ENCODE results near the gene KCNJ6. TPM values are rescaled to one million over a fixed set of nuclear protein-coding genes. Genes with fewer than 3 reads are reported as not detected.

Gene KCNJ6
- total and polyA plus RNA-seq, 10 of the 15 experiments (the other 5 are each of a cell fraction or from before 2014, with no cell fraction given) = 0.03 to 0.07 (median 0.04) TPM; not detected in 7

GRCh38 chr21:37654596-37654995 lies 261.7 kb downstream of the KCNJ6 start:
- intact Hi-C loops (cut with micrococcal nuclease; ENCODE audit: unreplicated experiment) = no loop called here
- ChIA-PET CTCF (interaction anchor here (1.0 to 1.6 kb wide), 3 partner anchors 12 to 246 kb away, joined by 3 to 4 read pairs (median 3); no protein-coding TSS in a partner anchor), SMC1A (ENCODE audit: uncharacterized antibody, unreplicated experiment) (interaction anchor here (1.7 kb wide), 1 partner anchor 17 kb away, joined by 3 read pairs; no protein-coding TSS in a partner anchor), RAD21 (ENCODE audit: unreplicated experiment) (interaction anchor here (0.8 kb wide), 1 partner anchor 20 kb away, joined by 4 read pairs; no protein-coding TSS in a partner anchor), POLR2A (no interaction called here)
- 42% methylated on average over 4 of the region's 4 CpGs for WGBS (ENCODE audit: insufficient coverage, insufficient replicate concordance, low lambda C conversion rate, missing lambda C conversion rate)
- no peaks in the 10 kb centered on the region for H3K9me3 ChIP-seq (replicated peaks; ENCODE audit: control insufficient read depth, insufficient read depth, low read length)
- DNase-seq (ENCODE audit: low read depth, low spot score) (no peak), FAIRE-seq (no peak), ATAC-seq (no peak)
- TF ChIP-seq CHD1 (IDR thresholded peaks at IDR 0.05; ENCODE audit: low read depth, low read length) = no peak
- no peak for TF ChIP-seq SIX5 (IDR thresholded peaks at IDR 0.05; ENCODE audit: low read depth, low read length, severe bottlenecking)
- no peak for TF ChIP-seq NFYA (IDR thresholded peaks at IDR 0.05; ENCODE audit: borderline replicate concordance, low read depth, low read length)
- no peak for TF ChIP-seq PAX8 (IDR thresholded peaks at IDR 0.05)
- no peak for TF ChIP-seq MEF2B (IDR thresholded peaks at IDR 0.05; ENCODE audit: partially characterized antibody, poor library complexity, severe bottlenecking)
- no peak for TF ChIP-seq ZNF274 (IDR thresholded peaks at IDR 0.05; ENCODE audit: insufficient read depth, insufficient read length)
- no peak for TF ChIP-seq CEBPZ (IDR thresholded peaks at IDR 0.05; ENCODE audit: low read depth, low read length)
- no peak for TF ChIP-seq BCL3 (IDR thresholded peaks at IDR 0.05; ENCODE audit: borderline replicate concordance, insufficient read depth, low read depth, low read length, poor library complexity, severe bottlenecking)
- no peak for TF ChIP-seq STAT1 (conservative IDR thresholded peaks at IDR 0.05)
- TF ChIP-seq NFYB (IDR thresholded peaks at IDR 0.05; ENCODE audit: insufficient read depth, low read depth, low read length) = no peak
- TF ChIP-seq MTA2 (IDR thresholded peaks at IDR 0.05; ENCODE audit: low read depth) = no peak
- no peak for TF ChIP-seq HDGF (IDR thresholded peaks at IDR 0.05)
- no peak for TF ChIP-seq YY1 (IDR thresholded peaks at IDR 0.05; ENCODE audit: low read depth, low read length)
- no peak for TF ChIP-seq SREBF2 (IDR thresholded peaks at IDR 0.05; ENCODE audit: low read length)
- no peak for TF ChIP-seq BHLHE40 (IDR thresholded peaks at IDR 0.05; ENCODE audit: borderline replicate concordance in 1 of 2, low read depth in 2 of 2, low read length in 1 of 2)
- no peak overlapping the region for H3K9ac ChIP-seq (ENCODE audit: control insufficient read depth, insufficient read depth, low read length)
- H3K27me3 ChIP-seq (replicated peaks in 1 of 2; ENCODE audit: control insufficient read depth in 2 of 2, insufficient read depth in 2 of 2, low read length in 1 of 2) = no peaks in the 10 kb centered on the region; a peak in 1 of 4 replicates
- H3K4me2 ChIP-seq (ENCODE audit: control insufficient read depth, insufficient read depth) = no peak overlapping the region
- H3K27ac ChIP-seq (ENCODE audit: control insufficient read depth, insufficient read depth) = no peak overlapping the region
- H4K20me1 ChIP-seq (ENCODE audit: control insufficient read depth, insufficient read depth) = no peaks in the 10 kb centered on the region
- H2AFZ ChIP-seq (ENCODE audit: control insufficient read depth, low read depth, low read length) = no peak overlapping the region
- no peaks in the 10 kb centered on the region for H3K36me3 ChIP-seq (ENCODE audit: control insufficient read depth in 2 of 2, insufficient read depth in 2 of 2, low read length in 1 of 2)
- no peak overlapping the region for H3K4me3 ChIP-seq
- BruUV-seq (replicated peaks) = no TSS peak
- in situ Hi-C loops (cut with MboI) = no loop called here
- no peaks in the 10 kb centered on the region for H3K79me2 ChIP-seq (ENCODE audit: control insufficient read depth, insufficient read depth, low read length)
- H3K4me1 ChIP-seq (ENCODE audit: control insufficient read depth, insufficient read depth, low read length) = no peaks in the 10 kb centered on the region

Measured in GM12878 (cell line).